GM12872 (cell line): ENCODE data around the gene PTPRT.

ENCODE experiments used
- CTCF ChIP-seq: IDR thresholded peaks from 3 replicates; pipeline ENCODE4 v1.5.1; 2011; ENCODE audit warnings: low read depth, mild to moderate bottlenecking, low read length, moderate library complexity; ENCODE audit not compliant: insufficient read depth

The PTPRT gene

GRCh38 chr20:42740226-42740870 is 449.4 kb downstream of the PTPRT start:
- no peak for TF ChIP-seq CTCF

GRCh38 chr20:42739683-42740082 is 450.0 kb downstream of the PTPRT start:
- no peak for TF ChIP-seq CTCF

DNA sequence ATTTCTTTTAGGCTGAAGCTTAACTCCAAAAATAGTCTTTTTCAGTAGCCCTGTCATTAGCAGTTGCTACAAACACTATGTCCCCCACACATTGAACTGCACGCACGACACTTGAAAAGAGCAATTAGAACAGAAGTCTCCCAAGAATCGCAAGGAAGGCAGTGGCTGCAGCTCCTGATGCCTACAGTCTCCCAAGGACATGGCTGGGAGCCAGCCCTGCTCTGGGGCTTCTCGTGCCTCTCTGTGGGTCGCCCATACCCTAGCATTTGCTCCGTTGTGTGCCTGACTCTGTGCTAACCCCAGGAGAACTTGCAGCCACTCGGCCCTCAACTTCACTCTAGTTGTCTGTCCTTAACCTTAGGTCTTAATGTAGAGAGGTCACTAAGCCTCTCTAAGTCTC is 454.2 kb downstream of the PTPRT start:
- TF ChIP-seq CTCF, result no peak

DNA sequence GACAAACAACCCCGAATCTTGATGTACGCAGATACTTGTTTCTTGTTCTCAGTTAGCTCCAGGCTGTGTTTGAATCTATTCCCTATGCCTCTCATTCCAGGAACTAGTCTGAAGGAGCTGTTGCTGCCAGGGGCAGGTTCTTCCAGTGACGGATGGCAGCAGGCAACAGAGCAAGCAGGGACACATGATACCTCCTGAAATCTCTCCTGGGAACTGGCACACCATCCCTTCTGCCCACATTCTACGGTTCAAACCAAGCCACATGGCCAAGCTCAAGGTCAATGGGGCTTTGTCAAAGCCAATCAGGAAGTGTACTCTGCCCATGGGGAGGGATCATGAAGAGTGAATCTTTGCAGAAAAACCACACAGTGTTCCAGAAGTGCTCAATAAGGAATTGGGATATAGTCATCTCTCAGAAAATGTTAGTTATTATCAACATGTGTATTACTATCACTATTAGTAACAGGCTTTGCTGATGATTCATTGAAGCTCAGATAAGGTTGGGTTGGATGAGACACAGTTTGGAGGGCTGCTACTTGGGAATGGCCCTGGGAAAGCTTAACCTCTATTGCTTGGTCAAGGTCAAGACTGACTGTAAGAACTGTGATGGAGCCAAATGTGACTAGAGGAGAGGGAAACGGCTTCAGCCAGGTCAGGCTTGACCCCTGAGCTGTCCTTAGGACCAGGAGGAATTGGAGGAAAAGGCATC is 454.9 kb downstream of the PTPRT start:
- no peak for TF ChIP-seq CTCF

GRCh38 chr20:42721923-42722322 is 467.8 kb downstream of the PTPRT start:
- no peak for TF ChIP-seq CTCF

- no peak for TF ChIP-seq CTCF
Measured at GRCh38 chr20:42714298-42715141, 475.2 kb downstream of the PTPRT start.

- no peak for TF ChIP-seq CTCF
Measured at GRCh38 chr20:42708266-42708665, 481.4 kb downstream of the PTPRT start.
